SK-N-SH treated with all-trans-retinoic acid at 6 μM for 48 hours (cell line): ENCODE data around the gene ATG16L1.

Experiments
- ATAC-seq: fragments of 200-7000 bp; cut with Tn5 transposase; 3 replicates; pipeline ENCODE4 v1.9.1; 2020; ENCODE audit warnings: mild to moderate bottlenecking, moderate library complexity
- ARNTL ChIP-seq: fragments of 450-650 bp; formaldehyde crosslinking; IDR thresholded peaks from 2 replicates; pipeline ENCODE4 v1.5.0; 2020; ENCODE audit warnings: low read depth, mild to moderate bottlenecking, moderate library complexity, borderline replicate concordance
- CSDC2 ChIP-seq: fragments of 250-450 bp; sonication (Bioruptor Pico); IDR thresholded peaks from 2 replicates; pipeline ENCODE4 v1.5.0; 2020; ENCODE audit warnings: mild to moderate bottlenecking, moderate library complexity
- ESRRG ChIP-seq: fragments of 250-450 bp; sonication (Bioruptor Pico); IDR thresholded peaks from 2 replicates; pipeline ENCODE4 v1.6.1; 2021; ENCODE audit warnings: mild to moderate bottlenecking
- GLIS3 ChIP-seq: fragments of 250-450 bp; sonication (Bioruptor Pico); IDR thresholded peaks from 2 replicates; pipeline ENCODE4 v1.5.0; 2020; ENCODE audit warnings: mild to moderate bottlenecking, moderate library complexity
- ISL1 ChIP-seq: fragments of 250-450 bp; sonication (Bioruptor Pico); IDR thresholded peaks from 2 replicates; pipeline ENCODE4 v2.1.2; 2022; ENCODE audit warnings: mild to moderate bottlenecking, moderate library complexity
- OSR1 ChIP-seq: fragments of 250-450 bp; sonication (Bioruptor Pico); IDR thresholded peaks from 2 replicates; pipeline ENCODE4 v1.8.0; 2022; ENCODE audit warnings: moderate library complexity, mild to moderate bottlenecking, inconsistent platforms
- PATZ1 ChIP-seq: fragments of 250-450 bp; sonication (Bioruptor Pico); IDR thresholded peaks from 2 replicates; pipeline ENCODE4 v1.8.0; 2020; ENCODE audit warnings: mild to moderate bottlenecking, moderate library complexity, borderline replicate concordance
- POU6F1 ChIP-seq: fragments of 250-450 bp; sonication (Bioruptor Pico); IDR thresholded peaks from 2 replicates; pipeline ENCODE4 v1.8.0; 2021; ENCODE audit warnings: low read depth, mild to moderate bottlenecking, moderate library complexity, borderline replicate concordance
- PPARA ChIP-seq: fragments of 250-450 bp; sonication (Bioruptor Pico); IDR thresholded peaks from 2 replicates; pipeline ENCODE4 v1.5.0; 2020; ENCODE audit warnings: mild to moderate bottlenecking, borderline replicate concordance
- RARB ChIP-seq: fragments of 250-450 bp; sonication (Bioruptor Pico); IDR thresholded peaks from 2 replicates; pipeline ENCODE4 v1.8.0; 2021; ENCODE audit warnings: mild to moderate bottlenecking, moderate library complexity
- SNAI2 ChIP-seq: fragments of 250-450 bp; sonication (Bioruptor Pico); IDR thresholded peaks from 2 replicates; pipeline ENCODE4 v1.5.0; 2020; ENCODE audit warnings: mild to moderate bottlenecking, moderate library complexity
- TCF4 ChIP-seq: fragments of 250-450 bp; sonication (Bioruptor Pico); IDR thresholded peaks from 2 replicates; pipeline ENCODE4 v1.8.0; 2021; ENCODE audit warnings: mild to moderate bottlenecking, moderate library complexity, borderline replicate concordance
- ZC3H10 ChIP-seq: fragments of 250-450 bp; sonication (Bioruptor Pico); IDR thresholded peaks from 2 replicates; pipeline ENCODE4 v1.5.1; 2021; ENCODE audit warnings: mild to moderate bottlenecking, moderate library complexity
- ZFP3 ChIP-seq: fragments of 250-450 bp; sonication (Bioruptor Pico); IDR thresholded peaks from 2 replicates; pipeline ENCODE4 v1.5.0; 2020; ENCODE audit warnings: mild to moderate bottlenecking, moderate library complexity
- ZFP30 ChIP-seq: fragments of 450-650 bp; formaldehyde crosslinking; IDR thresholded peaks from 2 replicates; pipeline ENCODE4 v1.5.0; 2022; ENCODE audit warnings: mild to moderate bottlenecking, moderate library complexity
- ZNF565 ChIP-seq: fragments of 450-650 bp; formaldehyde crosslinking; conservative IDR thresholded peaks from 2 replicates; pipeline ENCODE4 v1.5.0; 2020; ENCODE audit warnings: low read depth, mild to moderate bottlenecking, moderate library complexity
- ZNF70 ChIP-seq: fragments of 450-650 bp; formaldehyde crosslinking; IDR thresholded peaks from 2 replicates; pipeline ENCODE4 v1.5.0; 2020; ENCODE audit warnings: mild to moderate bottlenecking, moderate library complexity
- ZNF8 ChIP-seq: fragments of 450-650 bp; formaldehyde crosslinking; IDR thresholded peaks from 2 replicates; pipeline ENCODE4 v1.5.0; 2020; ENCODE audit warnings: mild to moderate bottlenecking, moderate library complexity
- TF ChIP-seq, protein P1 (sequence below): fragments of 250-450 bp; sonication (Bioruptor Pico); IDR thresholded peaks from 2 replicates; pipeline ENCODE4 v1.5.1; 2020; ENCODE audit warnings: low read depth, mild to moderate bottlenecking, moderate library complexity
- TF ChIP-seq, protein P2 (sequence below): fragments of 250-450 bp; sonication (Bioruptor Pico); IDR thresholded peaks from 2 replicates; pipeline ENCODE4 v1.5.1; 2021; ENCODE audit warnings: mild to moderate bottlenecking, moderate library complexity

Gene ATG16L1

DNA sequence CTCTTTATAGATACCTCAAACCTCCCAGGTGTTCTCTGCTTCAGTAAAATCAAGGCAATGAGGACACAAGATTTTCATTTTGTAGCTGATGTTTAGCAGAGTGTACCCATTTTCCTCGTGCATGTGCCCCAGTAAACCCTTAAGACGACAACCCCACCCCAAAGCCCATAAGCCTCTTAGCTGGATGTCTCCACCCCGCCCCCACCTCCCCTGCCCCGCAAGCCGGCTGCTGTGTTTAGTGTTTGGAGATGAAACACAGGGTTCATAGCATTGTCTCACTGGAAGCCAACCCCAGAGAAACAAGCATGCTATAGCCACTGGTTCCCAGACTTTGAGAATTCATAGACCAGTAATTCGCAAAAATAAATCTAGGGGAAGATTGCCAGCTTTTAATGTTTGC, 50.3 kb downstream of the ATG16L1 start:
- TF ChIP-seq ZNF565 (CRISPR knock-in tag) (no peak), SNAI2 (CRISPR knock-in tag) (no peak), ZNF70 (CRISPR knock-in tag) (no peak), TCF4 (CRISPR knock-in tag) (no peak), ZFP30 (CRISPR knock-in tag) (no peak), GLIS3 (no peak), POU6F1 (CRISPR knock-in tag) (no peak), PATZ1 (CRISPR knock-in tag) (no peak), ZNF8 (CRISPR knock-in tag) (no peak), CSDC2 (no peak), PPARA (CRISPR knock-in tag) (no peak), ESRRG (CRISPR knock-in tag) (no peak), ISL1 (CRISPR knock-in tag) (no peak)
- ATAC-seq: no peak

DNA sequence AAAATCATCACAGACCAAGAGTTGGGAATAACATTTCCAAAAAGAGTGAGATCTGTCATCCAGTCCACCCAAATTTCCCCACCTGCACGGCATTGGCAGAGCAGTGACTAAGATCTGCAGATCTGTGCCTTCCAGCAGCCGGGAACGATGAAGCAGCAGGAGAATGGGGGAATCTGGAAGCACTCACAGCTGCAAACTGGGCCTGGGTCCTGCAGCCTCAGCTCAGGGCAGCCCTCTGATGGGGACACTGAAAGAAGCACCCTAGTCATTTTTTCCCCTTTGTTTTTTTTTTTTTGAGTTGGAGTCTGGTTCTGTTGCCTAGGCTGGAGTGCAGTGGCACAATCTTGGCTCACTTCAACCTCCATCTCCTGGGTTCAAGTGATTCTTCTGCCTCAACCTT, 51.8 kb downstream of the ATG16L1 start:
- ATAC-seq: no peak
- TF ChIP-seq ZNF565 (CRISPR knock-in tag) (no peak), PPARA (CRISPR knock-in tag) (no peak), ZNF8 (CRISPR knock-in tag) (no peak), POU6F1 (CRISPR knock-in tag) (no peak), ZFP3 (CRISPR knock-in tag) (no peak), OSR1 (CRISPR knock-in tag) (no peak), RARB (CRISPR knock-in tag) (no peak), ARNTL (CRISPR knock-in tag) (no peak), CSDC2 (no peak), ZNF70 (CRISPR knock-in tag) (no peak), GLIS3 (no peak), ESRRG (CRISPR knock-in tag) (no peak), TCF4 (CRISPR knock-in tag) (no peak), ISL1 (CRISPR knock-in tag) (no peak), ZC3H10 (no peak), SNAI2 (CRISPR knock-in tag) (no peak)
- TF ChIP-seq, protein P1, sequence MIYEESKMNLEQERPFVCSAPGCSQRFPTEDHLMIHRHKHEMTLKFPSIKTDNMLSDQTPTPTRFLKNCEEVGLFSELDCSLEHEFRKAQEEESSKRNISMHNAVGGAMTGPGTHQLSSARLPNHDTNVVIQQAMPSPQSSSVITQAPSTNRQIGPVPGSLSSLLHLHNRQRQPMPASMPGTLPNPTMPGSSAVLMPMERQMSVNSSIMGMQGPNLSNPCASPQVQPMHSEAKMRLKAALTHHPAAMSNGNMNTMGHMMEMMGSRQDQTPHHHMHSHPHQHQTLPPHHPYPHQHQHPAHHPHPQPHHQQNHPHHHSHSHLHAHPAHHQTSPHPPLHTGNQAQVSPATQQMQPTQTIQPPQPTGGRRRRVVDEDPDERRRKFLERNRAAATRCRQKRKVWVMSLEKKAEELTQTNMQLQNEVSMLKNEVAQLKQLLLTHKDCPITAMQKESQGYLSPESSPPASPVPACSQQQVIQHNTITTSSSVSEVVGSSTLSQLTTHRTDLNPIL (CRISPR knock-in tag): no peak
- TF ChIP-seq, protein P2, sequence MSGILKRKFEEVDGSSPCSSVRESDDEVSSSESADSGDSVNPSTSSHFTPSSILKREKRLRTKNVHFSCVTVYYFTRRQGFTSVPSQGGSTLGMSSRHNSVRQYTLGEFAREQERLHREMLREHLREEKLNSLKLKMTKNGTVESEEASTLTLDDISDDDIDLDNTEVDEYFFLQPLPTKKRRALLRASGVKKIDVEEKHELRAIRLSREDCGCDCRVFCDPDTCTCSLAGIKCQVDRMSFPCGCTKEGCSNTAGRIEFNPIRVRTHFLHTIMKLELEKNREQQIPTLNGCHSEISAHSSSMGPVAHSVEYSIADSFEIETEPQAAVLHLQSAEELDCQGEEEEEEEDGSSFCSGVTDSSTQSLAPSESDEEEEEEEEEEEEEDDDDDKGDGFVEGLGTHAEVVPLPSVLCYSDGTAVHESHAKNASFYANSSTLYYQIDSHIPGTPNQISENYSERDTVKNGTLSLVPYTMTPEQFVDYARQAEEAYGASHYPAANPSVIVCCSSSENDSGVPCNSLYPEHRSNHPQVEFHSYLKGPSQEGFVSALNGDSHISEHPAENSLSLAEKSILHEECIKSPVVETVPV: no peak
- TF ChIP-seq, all 23 proteins: peak for 0

DNA sequence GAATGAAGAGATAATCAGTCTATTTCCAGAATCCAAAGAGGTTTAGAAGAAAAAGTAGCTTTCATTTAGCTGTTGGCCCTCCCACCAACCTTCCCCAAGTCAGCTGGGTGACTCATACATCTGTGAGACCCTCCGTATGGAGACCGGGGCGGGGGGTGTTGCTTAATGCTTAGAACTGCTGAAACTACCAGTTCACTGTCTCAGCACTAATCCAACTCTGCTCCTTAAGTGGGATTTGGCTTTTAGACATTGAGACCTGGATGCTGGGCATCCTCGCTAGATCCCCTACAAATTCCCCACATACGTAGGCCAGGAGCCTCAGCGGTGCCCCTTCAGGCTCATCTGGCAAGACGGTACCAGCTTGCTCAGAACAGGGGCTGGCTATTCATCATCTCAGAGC, 56.1 kb downstream of the ATG16L1 start, which contains the start of gene SAG:
Gene SAG (plus strand): TSS at position 252 of the 400 bp plus-strand sequence. CDS start 1,374 bp downstream, outside the sequence.
- ATAC-seq: no peak
- TF ChIP-seq SNAI2 (CRISPR knock-in tag): no peak
